GM23338 (cell line): ENCODE results near the gene LAGE3. TPM values are rescaled to one million over a fixed set of nuclear protein-coding genes. Genes with fewer than 3 reads are reported as not detected.
A peak's percentile ranks its signal among the peaks of the same experiment; 100 is the strongest.

Experiments used
- ATAC-seq: fragments of 200-7000 bp; cut with Tn5 transposase; 3 replicates; pipeline ENCODE4 v1.9.1; 2020
- DNase-seq: peaks from one replicate; pipeline ENCODE4 v3.0.0-alpha.2; 2015; ENCODE audit warnings: low spot score
- H2AFZ ChIP-seq: fragments of 200-600 bp; sonication (generic); 2 replicates; pipeline ENCODE4 v1.8.0; 2016; ENCODE audit warnings: antibody characterized with exemption, mild to moderate bottlenecking, moderate library complexity
- H3F3A ChIP-seq: fragments of 200-600 bp; sonication (generic); replicated peaks from 2 replicates; pipeline ENCODE4 v1.8.0; 2017; ENCODE audit warnings: antibody characterized with exemption, mixed run types, low read depth
- H3K27ac ChIP-seq: fragments of 200-600 bp; sonication (generic); 2 replicates; pipeline ENCODE4 v1.6.1; 2016; ENCODE audit warnings: low read depth
- H3K27me3 ChIP-seq: fragments of 200-600 bp; sonication (generic); 2 replicates; pipeline ENCODE4 v1.8.0; 2016; ENCODE audit warnings: mild to moderate bottlenecking, mixed run types, moderate library complexity; ENCODE audit not compliant: insufficient read depth
- H3K36me3 ChIP-seq: fragments of 200-600 bp; sonication (generic); 2 replicates; pipeline ENCODE4 v1.8.0; 2016; ENCODE audit warnings: mild to moderate bottlenecking; ENCODE audit not compliant: insufficient read depth
- H3K4me1 ChIP-seq: fragments of 200-600 bp; sonication (generic); 2 replicates; pipeline ENCODE4 v1.8.0; 2016; ENCODE audit warnings: mild to moderate bottlenecking, moderate library complexity; ENCODE audit not compliant: insufficient read depth
- H3K4me2 ChIP-seq: fragments of 200-600 bp; sonication (generic); 2 replicates; pipeline ENCODE4 v1.7.1; 2017; ENCODE audit warnings: mixed run types
- H3K4me3 ChIP-seq: fragments of 200-600 bp; sonication (generic); 2 replicates; pipeline ENCODE4 v1.6.1; 2016; ENCODE audit warnings: mixed run types
- H3K79me2 ChIP-seq: fragments of 200-600 bp; sonication (generic); replicated peaks from 2 replicates; pipeline ENCODE4 v1.8.0; 2017; ENCODE audit warnings: mild to moderate bottlenecking; ENCODE audit not compliant: insufficient read depth
- H3K9me2 ChIP-seq: fragments of 200-600 bp; sonication (generic); 2 replicates; pipeline ENCODE4 v1.8.0; 2017; ENCODE audit not compliant: insufficient read depth
- H4K20me1 ChIP-seq: fragments of 200-600 bp; sonication (generic); replicated peaks from 2 replicates; pipeline ENCODE4 v1.8.0; 2017; ENCODE audit warnings: mild to moderate bottlenecking; ENCODE audit not compliant: insufficient read depth
- H3K27ac Mint-ChIP-seq: 2 replicates; pipeline ENCODE4 v1.8.0; 2020; ENCODE audit warnings: inconsistent platforms, mild to moderate bottlenecking, moderate library complexity, mixed read lengths
- H3K27me3 Mint-ChIP-seq: 3 replicates; pipeline ENCODE4 v1.8.0; 2022; ENCODE audit warnings: low read depth, mild to moderate bottlenecking, moderate library complexity, mixed read lengths, inconsistent platforms; ENCODE audit not compliant: insufficient read depth, poor library complexity
- H3K36me3 Mint-ChIP-seq: 3 replicates; pipeline ENCODE4 v1.8.0; 2021; ENCODE audit warnings: low read depth, mild to moderate bottlenecking, inconsistent platforms, moderate library complexity, mixed read lengths
- H3K4me1 Mint-ChIP-seq: 3 replicates; pipeline ENCODE4 v1.8.0; 2020; ENCODE audit warnings: mild to moderate bottlenecking, inconsistent platforms, mixed read lengths
- H3K4me3 Mint-ChIP-seq: 3 replicates; pipeline ENCODE4 v1.8.0; 2021; ENCODE audit warnings: moderate library complexity, mild to moderate bottlenecking, inconsistent platforms, mixed read lengths
- H3K9me3 Mint-ChIP-seq: 3 replicates; pipeline ENCODE4 v1.8.0; 2020; ENCODE audit warnings: moderate library complexity, mild to moderate bottlenecking, inconsistent platforms, mixed read lengths
- CREB1 ChIP-seq: fragments of 250-450 bp; sonication (Bioruptor Pico); IDR thresholded peaks from 2 replicates; pipeline ENCODE4 v1.5.0; 2020; ENCODE audit warnings: low read depth, mild to moderate bottlenecking, moderate library complexity
- CTCF ChIP-seq, 2 experiments: fragments of 200-600 bp in 1 of 2; sonication (generic) in 1 of 2; conservative IDR thresholded peaks; 2 replicates each; pipeline versions ENCODE4 v1.5.1 to v1.6.1; 2016 to 2017; ENCODE audit warnings: antibody characterized with exemption in 2 of 2, low read depth in 2 of 2, mild to moderate bottlenecking in 2 of 2, moderate library complexity in 1 of 2
- ETS1 ChIP-seq: IDR thresholded peaks from 2 replicates; pipeline ENCODE4 v1.6.1; 2016; ENCODE audit warnings: antibody characterized with exemption
- EZH2 ChIP-seq: fragments of 200-600 bp; sonication (generic); IDR thresholded peaks from one replicate; pipeline ENCODE4 v1.8.0; 2017; ENCODE audit warnings: antibody characterized with exemption, mild to moderate bottlenecking, low read depth; ENCODE audit not compliant: unreplicated experiment
- EZH2phosphoT487 ChIP-seq: fragments of 200-600 bp; sonication (generic); IDR thresholded peaks from one replicate; pipeline ENCODE4 v1.8.1; 2018; ENCODE audit warnings: antibody characterized with exemption; ENCODE audit not compliant: unreplicated experiment
- NANOG ChIP-seq: IDR thresholded peaks from 2 replicates; pipeline ENCODE4 v1.6.1; 2016; ENCODE audit warnings: antibody characterized with exemption, borderline replicate concordance
- ZNF114 ChIP-seq: fragments of 250-450 bp; sonication (Bioruptor Pico); IDR thresholded peaks from 2 replicates; pipeline ENCODE4 v1.5.0; 2020; ENCODE audit warnings: mild to moderate bottlenecking, moderate library complexity
- ZNF331 ChIP-seq: fragments of 250-450 bp; sonication (Bioruptor Pico); IDR thresholded peaks from 2 replicates; pipeline ENCODE4 v1.5.0; 2020; ENCODE audit warnings: low read depth, mild to moderate bottlenecking, moderate library complexity
- polyA plus RNA-seq: library from polyadenylated mRNA; unstranded; fragments of >200 nt; fragmentation: Nextera tagmentation; extraction: Ambion mirVana; gene quantifications from 2 replicates; pipeline ENCODE4 v1.2.1, GENCODE V29; 2016
- total RNA-seq: library from RNA; depleted of rRNA; stranded (reverse); fragments of >200 nt; shearing (Covaris generic); gene quantifications from 2 replicates; pipeline ENCODE4 v1.2.3, GENCODE V29; 2014
- TF ChIP-seq, protein P1 (sequence below): IDR thresholded peaks from one replicate; pipeline ENCODE4 v1.6.1; 2018; ENCODE audit warnings: antibody characterized with exemption; ENCODE audit not compliant: unreplicated experiment
- TF ChIP-seq, protein P2 (sequence below): fragments of 250-450 bp; sonication (Bioruptor Pico); IDR thresholded peaks from 2 replicates; pipeline ENCODE4 v1.5.0; 2020; ENCODE audit warnings: mild to moderate bottlenecking, moderate library complexity

LAGE3 gene
- total and polyA plus RNA-seq, 2 experiments from 2014 or later: 71.0 to 84.5 TPM

DNA sequence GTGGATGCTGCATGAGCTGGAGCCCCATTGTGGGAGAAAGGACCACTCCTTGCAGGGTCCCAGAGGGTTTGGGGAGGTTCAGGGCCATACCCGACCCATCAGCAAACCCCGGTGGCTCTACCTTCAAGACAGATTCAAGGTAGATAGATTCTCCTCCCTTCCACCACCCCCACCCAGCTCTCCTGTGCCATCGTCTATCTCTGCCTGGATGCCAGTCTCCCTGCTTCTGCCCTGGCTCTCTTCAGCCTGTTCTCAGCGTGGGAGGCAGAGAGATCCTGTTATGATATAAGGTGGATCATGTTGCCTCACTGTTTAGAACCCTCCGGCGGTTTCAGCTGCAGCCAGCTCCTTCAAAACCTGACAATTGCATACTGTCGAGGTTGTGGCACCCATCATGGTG is 5.4 kb downstream of the LAGE3 start (continued):
- TF ChIP-seq CTCF (conservative IDR thresholded peaks at IDR 0.05; ENCODE audit: low read depth in 2 of 2) (no peak), NANOG (no peak), ETS1 (no peak), EZH2phosphoT487 (no peak), ZNF331 (CRISPR knock-in tag) (no peak)
- TF ChIP-seq, protein P1, sequence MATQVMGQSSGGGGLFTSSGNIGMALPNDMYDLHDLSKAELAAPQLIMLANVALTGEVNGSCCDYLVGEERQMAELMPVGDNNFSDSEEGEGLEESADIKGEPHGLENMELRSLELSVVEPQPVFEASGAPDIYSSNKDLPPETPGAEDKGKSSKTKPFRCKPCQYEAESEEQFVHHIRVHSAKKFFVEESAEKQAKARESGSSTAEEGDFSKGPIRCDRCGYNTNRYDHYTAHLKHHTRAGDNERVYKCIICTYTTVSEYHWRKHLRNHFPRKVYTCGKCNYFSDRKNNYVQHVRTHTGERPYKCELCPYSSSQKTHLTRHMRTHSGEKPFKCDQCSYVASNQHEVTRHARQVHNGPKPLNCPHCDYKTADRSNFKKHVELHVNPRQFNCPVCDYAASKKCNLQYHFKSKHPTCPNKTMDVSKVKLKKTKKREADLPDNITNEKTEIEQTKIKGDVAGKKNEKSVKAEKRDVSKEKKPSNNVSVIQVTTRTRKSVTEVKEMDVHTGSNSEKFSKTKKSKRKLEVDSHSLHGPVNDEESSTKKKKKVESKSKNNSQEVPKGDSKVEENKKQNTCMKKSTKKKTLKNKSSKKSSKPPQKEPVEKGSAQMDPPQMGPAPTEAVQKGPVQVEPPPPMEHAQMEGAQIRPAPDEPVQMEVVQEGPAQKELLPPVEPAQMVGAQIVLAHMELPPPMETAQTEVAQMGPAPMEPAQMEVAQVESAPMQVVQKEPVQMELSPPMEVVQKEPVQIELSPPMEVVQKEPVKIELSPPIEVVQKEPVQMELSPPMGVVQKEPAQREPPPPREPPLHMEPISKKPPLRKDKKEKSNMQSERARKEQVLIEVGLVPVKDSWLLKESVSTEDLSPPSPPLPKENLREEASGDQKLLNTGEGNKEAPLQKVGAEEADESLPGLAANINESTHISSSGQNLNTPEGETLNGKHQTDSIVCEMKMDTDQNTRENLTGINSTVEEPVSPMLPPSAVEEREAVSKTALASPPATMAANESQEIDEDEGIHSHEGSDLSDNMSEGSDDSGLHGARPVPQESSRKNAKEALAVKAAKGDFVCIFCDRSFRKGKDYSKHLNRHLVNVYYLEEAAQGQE: no peak

GRCh38 chrX:154472685-154473632 is 6.1 kb downstream of the LAGE3 start:
- H3K4me3 Mint-ChIP-seq: no peak overlapping the region
- peaks cover 6% of the 10 kb centered on the region for H3K27me3 Mint-ChIP-seq
- DNase-seq: no peak
- Histone ChIP-seq H3K4me1 (no peaks in the 10 kb centered on the region), H3K79me2 (no peaks in the 10 kb centered on the region), H3K4me2 (no peak overlapping the region), H4K20me1 (no peaks in the 10 kb centered on the region; the same call in 1 of the 2 replicates), H3K27ac (no peak overlapping the region), H3K36me3 (no peaks in the 10 kb centered on the region), H3K4me3 (no peak overlapping the region), H3K27me3 (no peaks in the 10 kb centered on the region), H3K9me2 (no peaks in the 10 kb centered on the region), H2AFZ (no peak overlapping the region), H3F3A (no peaks in the 10 kb centered on the region)
- peak; percentile 40; the same call in 2 of the 3 replicates for ATAC-seq
- no peak overlapping the region for H3K27ac Mint-ChIP-seq
- H3K9me3 Mint-ChIP-seq: no peaks in the 10 kb centered on the region
- H3K4me1 Mint-ChIP-seq: no peaks in the 10 kb centered on the region
- H3K36me3 Mint-ChIP-seq: peaks cover 10% of the 10 kb centered on the region
- TF ChIP-seq EZH2 (no peak), ZNF114 (CRISPR knock-in tag) (no peak), CREB1 (CRISPR knock-in tag) (no peak), NANOG (no peak)
- TF ChIP-seq, protein P2, sequence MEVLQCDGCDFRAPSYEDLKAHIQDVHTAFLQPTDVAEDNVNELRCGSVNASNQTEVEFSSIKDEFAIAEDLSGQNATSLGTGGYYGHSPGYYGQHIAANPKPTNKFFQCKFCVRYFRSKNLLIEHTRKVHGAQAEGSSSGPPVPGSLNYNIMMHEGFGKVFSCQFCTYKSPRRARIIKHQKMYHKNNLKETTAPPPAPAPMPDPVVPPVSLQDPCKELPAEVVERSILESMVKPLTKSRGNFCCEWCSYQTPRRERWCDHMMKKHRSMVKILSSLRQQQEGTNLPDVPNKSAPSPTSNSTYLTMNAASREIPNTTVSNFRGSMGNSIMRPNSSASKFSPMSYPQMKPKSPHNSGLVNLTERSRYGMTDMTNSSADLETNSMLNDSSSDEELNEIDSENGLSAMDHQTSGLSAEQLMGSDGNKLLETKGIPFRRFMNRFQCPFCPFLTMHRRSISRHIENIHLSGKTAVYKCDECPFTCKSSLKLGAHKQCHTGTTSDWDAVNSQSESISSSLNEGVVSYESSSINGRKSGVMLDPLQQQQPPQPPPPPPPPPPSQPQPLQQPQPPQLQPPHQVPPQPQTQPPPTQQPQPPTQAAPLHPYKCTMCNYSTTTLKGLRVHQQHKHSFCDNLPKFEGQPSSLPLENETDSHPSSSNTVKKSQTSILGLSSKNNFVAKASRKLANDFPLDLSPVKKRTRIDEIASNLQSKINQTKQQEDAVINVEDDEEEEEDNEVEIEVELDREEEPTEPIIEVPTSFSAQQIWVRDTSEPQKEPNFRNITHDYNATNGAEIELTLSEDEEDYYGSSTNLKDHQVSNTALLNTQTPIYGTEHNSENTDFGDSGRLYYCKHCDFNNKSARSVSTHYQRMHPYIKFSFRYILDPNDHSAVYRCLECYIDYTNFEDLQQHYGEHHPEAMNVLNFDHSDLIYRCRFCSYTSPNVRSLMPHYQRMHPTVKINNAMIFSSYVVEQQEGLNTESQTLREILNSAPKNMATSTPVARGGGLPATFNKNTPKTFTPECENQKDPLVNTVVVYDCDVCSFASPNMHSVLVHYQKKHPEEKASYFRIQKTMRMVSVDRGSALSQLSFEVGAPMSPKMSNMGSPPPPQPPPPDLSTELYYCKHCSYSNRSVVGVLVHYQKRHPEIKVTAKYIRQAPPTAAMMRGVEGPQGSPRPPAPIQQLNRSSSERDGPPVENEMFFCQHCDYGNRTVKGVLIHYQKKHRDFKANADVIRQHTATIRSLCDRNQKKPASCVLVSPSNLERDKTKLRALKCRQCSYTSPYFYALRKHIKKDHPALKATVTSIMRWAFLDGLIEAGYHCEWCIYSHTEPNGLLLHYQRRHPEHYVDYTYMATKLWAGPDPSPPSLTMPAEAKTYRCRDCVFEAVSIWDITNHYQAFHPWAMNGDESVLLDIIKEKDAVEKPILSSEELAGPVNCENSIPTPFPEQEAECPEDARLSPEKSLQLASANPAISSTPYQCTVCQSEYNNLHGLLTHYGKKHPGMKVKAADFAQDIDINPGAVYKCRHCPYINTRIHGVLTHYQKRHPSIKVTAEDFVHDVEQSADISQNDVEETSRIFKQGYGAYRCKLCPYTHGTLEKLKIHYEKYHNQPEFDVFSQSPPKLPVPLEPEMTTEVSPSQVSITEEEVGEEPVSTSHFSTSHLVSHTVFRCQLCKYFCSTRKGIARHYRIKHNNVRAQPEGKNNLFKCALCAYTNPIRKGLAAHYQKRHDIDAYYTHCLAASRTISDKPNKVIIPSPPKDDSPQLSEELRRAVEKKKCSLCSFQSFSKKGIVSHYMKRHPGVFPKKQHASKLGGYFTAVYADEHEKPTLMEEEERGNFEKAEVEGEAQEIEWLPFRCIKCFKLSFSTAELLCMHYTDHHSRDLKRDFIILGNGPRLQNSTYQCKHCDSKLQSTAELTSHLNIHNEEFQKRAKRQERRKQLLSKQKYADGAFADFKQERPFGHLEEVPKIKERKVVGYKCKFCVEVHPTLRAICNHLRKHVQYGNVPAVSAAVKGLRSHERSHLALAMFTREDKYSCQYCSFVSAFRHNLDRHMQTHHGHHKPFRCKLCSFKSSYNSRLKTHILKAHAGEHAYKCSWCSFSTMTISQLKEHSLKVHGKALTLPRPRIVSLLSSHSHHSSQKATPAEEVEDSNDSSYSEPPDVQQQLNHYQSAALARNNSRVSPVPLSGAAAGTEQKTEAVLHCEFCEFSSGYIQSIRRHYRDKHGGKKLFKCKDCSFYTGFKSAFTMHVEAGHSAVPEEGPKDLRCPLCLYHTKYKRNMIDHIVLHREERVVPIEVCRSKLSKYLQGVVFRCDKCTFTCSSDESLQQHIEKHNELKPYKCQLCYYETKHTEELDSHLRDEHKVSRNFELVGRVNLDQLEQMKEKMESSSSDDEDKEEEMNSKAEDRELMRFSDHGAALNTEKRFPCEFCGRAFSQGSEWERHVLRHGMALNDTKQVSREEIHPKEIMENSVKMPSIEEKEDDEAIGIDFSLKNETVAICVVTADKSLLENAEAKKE: no peak
